GM18499 (cell line): ENCODE results near the gene KIAA0408.

Experiments used
- ATAC-seq: cut with Tn5 transposase; IDR thresholded peaks from one replicate; pipeline ENCODE4 v1.9.1; 2021; ENCODE audit warnings: moderate number of reproducible peaks; ENCODE audit not compliant: insufficient read depth, unreplicated experiment

Gene KIAA0408

DNA sequence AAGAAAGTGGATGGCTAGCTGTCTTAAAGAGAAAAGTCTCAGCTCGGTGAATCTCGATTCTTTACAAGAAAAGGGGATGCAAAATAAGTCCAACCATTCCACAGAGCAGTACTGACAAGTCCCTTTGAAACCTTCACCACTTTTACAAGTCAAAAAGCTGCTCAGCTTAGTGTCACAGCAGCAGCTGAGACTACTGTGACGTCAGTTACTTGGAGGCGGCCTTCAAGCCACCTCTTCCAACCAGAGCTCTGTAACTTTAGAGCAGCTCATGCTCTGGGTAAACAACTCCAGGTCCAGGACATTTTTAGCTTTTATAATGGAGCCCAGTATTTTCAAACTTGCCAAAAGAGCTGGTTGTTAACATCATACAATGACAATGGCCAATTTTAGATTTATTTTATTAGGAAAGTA lies at the start of gene KIAA0408:
Gene KIAA0408, minus strand, starts transcription at position 159 of the 411 bp plus-strand sequence. CDS start 5,408 bp downstream, outside the sequence.
- no peak for ATAC-seq

DNA sequence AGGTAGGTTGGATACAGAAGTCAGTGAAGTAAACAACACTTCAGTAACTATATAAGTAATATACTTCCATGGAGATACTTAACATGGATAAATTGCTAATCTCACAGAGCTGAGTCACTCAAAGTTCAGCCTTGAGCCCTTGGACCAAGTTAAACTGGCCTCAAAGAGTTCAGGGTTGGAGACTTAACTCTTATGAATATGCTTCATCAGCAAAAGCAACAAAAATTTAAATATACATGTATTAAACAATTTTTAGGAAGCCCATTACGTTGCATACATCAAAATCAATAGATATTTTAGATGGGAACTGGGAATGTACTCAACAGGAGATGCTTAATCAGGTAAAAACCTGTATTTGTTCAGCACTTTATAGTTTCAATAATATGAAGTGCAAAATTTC lies 47.7 kb upstream of the KIAA0408 start:
- ATAC-seq: no peak

DNA sequence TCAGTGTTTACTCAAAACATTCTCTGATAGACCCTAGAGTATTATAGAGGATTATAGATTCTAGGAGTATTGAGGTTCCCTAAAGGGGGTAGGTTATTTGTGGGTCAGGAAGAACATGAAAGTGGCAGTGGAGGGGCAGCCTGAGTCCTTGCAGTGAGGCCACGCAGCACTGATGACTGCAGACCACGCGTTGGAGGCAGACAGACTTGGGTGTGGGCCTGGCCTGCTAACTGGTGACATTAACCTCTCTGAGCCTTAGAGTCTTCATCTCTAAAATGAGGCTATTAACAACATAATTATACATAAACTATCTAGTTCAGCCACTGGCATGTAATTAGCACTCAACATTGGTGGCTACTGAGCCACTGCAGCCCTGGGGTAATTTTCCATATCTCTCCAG lies 43.8 kb upstream of the KIAA0408 start:
- ATAC-seq: no peak

DNA sequence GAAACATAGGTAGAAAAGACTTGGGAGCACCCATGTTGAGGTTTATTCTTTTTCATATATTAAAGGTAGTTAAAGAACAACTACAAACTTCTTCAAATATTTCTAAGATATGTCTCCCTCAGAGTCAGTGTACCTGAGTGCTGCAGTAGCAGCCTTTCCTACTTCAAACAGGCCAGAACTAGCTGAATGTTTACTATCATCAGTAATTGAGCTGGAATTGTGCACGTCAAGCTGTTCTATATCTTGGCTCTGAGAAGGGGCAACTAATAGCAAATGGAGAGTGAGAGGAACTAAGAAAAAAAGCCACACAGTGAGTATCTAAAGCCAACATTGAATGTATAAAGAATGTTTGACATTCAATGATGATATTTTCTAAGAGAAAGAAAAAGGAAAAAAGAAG lies 38.2 kb upstream of the KIAA0408 start:
- ATAC-seq: no peak

DNA sequence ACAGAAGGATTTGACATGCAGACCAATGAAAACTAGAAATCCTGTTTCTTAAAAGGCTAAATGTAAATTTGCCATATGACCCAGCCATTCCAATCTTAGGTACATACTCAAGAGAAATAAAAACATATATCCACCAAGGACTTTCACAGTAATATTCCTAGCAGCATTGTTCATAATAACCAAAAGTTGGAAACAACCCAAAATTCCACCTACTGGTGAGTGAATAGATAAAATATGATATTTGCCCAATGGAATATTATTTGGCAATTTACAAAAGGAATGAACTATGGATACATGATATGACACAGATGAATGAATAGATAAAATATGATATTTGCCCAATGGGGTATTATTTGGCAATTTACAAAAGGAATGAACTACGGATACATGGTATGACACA lies 37.3 kb upstream of the KIAA0408 start:
- no peak for ATAC-seq

DNA sequence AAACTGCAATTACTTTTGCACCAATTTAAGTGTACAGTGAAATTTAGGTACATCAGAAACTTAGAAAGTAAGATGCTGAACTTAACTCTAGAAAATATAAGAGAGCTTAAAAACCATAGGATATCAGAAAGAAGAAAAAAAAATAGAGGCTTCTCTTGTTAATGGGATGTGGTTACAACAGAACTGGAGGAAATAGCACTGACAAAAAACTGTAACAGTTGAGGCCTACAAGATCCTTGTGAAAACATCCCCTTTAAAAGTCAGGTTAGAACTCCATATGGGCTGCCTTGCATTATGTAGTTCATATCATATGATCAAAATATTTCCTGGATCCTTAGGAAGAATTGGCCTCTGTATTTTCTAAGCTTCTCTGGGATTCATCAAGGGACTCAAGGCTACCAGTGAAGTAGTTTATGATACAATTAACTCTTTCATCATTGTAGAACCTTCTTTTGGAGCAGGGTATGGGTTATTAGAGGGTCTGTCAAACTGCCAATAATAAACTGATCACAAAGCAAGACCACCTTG lies 35.1 kb upstream of the KIAA0408 start:
- no peak for ATAC-seq

DNA sequence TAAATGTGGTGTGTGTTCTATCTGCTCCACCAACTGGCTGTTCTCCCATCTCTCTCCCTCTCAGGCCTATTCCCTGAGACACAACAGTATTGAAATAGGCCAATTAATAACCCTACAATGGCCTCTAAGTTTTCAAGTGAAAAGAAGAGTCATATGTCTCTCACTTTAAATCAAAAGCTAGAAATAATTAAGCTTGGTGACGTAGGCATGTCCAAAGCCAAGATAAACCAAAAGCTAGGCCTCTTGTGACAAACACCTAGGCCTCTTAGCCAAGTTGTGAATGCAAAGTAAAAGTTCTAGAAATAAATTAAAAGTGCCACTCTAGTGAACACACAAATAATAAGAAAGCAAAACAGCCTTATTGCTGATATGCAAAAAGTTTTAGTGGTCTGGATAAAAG lies 30.1 kb upstream of the KIAA0408 start:
- no peak for ATAC-seq

DNA sequence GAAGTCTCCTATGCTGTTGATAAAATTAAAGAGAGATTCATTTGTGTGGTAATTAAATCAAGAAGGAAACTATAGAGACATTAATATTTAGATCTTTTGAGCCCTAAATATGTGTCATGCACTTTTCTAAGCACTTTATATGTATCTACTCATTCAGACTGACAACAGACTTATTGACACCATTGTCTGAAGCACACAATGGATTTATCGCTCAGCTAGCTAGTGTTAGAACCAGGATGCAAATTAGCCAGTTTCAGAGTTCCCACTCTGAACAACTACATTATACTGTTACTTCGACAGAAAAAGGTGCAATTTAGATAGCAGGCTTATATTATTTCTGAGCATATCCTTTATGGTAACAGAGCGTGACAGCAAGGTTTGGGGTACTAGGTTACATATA lies 27.7 kb upstream of the KIAA0408 start:
- no peak for ATAC-seq

DNA sequence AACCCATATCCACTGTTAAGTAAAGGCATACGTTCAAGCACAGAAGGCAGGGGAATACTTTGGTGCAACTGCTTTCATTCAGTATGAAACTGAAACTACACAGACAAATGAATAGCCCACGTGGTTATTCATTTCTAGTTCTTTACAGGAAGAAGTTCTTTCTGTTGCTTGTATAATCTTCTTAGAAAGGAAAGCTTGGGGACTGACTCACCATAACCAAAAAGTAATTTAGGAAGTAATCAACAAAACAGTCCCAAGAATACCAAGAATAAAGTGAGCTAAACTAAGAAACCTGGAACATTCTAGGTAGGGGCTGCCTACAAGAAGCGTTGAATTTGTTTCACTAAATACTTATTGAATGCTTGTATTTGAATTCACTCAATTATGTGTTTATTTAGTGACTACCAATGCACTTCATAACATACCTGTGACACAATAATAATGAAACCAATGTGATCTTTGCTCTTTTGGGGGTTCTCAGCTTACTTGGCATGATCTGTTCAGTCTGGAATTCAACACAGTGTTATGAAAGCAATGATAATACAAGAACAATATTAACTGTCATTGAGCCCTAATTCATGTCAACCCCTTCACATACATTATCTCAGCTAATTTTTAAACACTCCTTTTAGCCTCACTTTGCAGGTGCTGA lies 25.1 kb upstream of the KIAA0408 start:
- ATAC-seq: peak; percentile 100

DNA sequence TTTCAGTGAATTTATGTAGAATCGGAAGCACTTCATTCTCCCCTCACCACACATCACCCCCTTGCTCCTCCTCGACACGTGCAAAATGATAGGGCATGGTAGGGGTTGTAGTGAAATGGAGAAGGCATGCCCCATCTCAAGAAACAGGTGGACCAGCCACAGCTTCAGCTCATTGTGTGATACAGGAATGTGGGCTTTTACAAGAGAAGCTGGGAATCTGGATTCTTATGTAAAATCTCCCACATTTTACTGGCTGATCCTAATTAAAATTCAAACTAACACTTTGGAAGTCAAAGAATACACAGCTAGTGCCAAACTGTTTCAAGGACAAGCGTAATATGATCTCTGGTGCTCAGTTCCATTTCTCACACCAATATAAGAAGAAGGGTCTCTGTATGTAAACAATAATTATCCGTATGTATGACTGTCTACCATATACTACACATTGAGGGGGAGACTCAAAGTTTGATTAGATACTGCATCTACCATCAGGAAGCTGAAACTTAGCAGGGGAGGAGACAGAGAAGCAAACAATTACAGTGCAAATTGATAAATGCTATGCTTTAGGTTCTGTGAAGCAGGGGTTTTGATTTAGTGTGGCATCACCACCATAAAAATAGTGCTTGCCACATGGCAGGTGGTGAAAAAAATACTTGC lies 24.3 kb upstream of the KIAA0408 start:
- ATAC-seq: no peak

DNA sequence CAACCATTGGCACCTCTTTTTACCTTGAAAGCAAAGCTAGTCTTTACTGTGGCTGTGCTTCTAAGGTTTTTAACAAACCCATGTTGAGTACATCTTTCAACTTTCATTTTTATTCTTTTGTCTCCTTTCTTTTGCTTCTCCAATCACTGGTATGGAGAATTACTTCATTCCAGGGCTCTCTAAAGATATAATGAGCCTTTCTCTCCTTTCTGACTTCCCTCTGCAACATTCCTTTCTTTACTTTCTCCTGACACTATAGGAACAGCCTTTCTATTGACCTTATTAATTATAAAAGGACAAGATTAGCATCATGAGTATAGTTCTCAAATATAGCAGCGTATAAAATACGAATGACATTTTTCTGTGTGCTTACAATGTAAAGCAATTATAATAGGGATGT lies 23.1 kb upstream of the KIAA0408 start:
- no peak for ATAC-seq

DNA sequence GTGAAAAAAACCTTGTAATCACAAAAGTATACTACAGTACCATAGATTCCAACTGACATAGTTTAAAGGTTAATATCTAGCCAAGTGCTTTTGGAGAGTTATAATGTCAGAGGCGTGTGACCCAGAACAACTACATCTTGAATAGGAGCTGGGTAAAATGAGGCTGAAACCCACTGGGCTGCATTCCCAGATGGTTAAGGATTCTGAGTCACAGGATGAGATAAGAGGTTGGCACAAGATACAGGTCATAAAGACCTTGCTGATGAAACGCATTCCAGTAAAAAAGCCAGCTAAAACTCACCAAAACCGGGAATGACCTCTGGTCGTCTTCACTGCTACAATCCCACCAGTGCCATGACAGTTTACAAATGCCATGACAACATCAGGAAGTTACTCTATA lies 22.4 kb upstream of the KIAA0408 start:
- no peak for ATAC-seq

DNA sequence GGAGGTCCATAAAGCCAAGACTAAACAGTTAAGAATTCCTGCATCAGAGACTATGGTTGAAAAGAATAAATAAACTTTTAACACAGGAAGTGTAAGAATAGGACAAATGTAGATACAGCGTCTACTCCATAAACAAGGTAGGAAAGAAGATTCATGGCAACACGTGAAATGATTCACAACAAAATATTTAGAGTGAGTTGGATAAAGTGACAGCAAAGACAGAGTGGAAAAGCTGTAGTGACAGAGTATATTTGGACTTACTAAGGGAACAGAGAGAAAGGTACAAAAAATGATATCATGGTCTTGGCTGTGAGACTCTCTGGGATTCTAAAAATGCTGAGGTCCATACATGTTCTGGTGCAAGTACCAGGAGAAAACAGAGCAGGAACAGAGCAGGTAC lies 21.9 kb upstream of the KIAA0408 start:
- ATAC-seq: no peak

DNA sequence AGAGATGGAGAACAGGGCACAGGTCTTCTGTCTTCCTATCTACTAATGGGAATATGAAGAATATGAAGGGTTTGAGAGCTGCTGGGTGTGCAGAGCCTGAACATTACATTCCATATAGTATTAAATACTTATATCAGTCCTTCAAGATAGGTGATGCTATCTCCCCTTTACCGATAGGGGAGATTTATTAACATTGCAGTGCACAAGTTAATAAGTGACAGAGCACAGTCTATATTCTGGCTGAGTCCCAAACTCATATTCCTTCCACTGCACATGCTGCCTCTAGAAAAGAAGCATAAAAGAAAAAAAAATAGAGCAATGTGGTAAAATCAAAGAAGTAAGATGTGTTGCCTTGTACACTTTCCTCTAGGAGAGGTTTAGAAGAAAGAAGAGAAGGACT lies 18.5 kb upstream of the KIAA0408 start:
- ATAC-seq: no peak

DNA sequence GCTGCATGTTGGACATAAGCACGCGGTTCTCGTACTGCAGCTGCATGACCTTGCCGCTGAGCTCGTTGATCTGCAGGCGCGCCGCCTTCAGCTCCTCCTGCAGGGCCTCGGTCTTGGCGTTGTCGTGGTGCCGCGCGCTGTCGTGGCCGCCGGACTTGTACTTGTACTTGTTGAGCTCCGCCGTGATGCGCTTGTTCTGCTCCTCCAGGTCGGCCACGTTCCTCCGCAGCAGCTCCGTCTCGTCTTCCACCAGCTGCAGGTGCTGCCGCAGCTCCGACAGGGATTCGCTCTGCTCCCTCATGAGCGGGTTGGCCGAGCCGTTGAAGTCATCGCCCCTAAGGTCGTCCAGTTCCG lies 16.6 kb upstream of the KIAA0408 start:
- ATAC-seq: no peak

DNA sequence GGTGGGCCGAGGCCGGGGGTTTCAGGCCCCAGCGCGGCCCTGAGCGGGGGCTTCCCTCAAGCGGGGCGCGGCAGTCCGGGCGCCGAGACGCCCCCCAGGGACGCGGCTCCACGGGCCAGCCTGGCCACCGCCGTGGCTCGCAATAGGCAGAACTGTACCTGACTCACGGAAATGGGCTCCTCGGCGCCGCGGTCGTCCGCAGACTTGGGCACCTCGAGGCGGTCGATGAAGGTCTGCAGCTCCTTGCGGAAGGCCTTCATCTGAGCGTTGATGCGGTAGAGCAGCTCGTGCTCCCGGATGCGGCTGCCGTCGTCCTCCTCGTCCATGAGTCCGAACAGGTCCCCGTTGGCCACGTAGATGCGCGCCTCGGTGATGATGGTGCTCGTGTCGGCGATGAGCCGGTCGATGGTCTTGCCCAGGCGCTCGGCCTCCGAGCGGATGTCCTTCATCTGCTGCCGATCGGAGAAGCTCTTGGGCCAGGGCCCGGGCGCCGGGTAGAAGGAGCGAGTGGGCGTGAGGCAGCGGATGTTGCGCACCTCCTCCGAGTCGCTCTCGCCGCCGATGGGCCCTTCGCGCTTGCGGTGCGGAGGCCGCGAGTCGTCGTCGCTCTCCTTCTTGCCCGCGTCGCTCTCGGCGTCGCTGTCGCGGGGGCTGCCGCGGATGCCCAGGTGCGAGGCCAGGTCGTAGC lies 16.1 kb upstream of the KIAA0408 start:
- ATAC-seq: no peak

DNA sequence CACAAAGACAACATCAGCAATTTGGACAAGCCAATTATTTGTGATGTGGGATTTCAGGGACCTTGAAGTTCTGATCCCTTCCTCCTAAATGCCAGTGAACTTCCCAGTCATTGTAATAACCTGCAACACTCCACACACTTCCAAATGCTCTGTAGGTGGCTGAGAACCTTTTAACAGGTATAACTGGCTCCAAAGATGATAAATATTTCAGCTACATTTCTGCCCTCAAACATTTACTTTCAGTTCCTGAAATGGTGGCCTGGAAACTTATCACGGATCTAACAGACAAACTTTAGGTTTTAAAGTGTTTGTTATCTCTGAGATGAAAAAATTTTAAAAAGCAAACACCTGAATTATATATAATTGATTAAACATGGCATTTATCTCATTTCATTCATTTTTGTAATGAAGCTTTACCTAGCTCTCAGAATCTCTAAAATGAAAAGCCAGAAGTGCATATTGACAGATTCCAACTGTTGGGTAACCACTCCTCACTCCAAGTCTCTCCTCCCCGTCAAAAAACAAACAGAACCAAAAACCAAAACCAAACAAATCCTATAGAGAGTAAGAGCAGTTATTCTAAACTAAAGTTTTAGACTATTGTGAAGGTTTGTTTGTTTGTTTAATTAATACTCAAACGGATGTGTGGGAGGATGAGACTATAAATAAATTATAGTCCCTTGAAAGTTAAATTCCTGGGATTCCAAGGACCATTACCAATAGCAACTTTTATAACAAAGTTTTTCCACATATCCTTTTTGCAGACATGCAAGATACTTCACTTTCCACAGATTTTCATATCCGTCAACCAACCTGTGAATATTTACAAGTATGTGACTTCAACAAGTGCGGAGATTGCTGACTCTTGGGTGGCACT lies 12.4 kb upstream of the KIAA0408 start:
- ATAC-seq: no peak

DNA sequence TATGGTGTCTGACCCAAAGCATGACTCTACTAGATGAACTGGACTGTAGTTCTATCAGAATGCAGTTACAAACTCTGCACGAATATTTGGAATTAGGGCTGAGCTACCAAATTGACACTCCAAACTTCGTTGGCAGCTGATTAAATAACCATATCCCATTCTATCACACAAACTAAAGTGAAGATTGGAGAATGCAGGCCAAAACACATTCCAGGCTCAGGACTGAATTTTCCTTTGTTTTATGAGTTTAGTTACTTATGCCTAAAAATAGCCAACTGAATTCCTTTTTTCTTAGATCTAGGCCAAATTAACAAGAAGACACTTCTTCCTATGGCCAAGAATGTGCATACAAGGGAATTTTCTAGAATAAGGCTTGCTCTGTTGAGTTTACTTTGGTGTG lies 9.7 kb upstream of the KIAA0408 start:
- ATAC-seq: no peak

DNA sequence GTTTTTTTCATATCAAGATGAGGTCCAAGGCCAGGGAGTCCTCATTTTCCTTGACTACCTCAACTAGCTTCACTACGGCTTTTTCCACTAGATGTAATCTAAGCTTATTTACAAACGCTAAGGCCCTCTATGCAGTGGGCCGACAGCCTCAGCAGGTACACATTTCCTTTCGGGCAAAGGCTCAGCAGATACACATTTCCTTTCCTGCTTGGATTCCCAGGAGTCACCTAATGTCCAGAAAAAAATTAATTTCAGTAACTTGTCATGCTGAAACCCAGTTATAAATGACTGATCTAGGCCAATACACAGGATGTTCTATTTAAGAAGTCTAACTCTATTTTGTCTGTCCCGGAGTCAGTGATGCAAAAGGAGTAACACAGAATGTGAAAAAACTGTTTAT lies 7.2 kb upstream of the KIAA0408 start:
- no peak for ATAC-seq

DNA sequence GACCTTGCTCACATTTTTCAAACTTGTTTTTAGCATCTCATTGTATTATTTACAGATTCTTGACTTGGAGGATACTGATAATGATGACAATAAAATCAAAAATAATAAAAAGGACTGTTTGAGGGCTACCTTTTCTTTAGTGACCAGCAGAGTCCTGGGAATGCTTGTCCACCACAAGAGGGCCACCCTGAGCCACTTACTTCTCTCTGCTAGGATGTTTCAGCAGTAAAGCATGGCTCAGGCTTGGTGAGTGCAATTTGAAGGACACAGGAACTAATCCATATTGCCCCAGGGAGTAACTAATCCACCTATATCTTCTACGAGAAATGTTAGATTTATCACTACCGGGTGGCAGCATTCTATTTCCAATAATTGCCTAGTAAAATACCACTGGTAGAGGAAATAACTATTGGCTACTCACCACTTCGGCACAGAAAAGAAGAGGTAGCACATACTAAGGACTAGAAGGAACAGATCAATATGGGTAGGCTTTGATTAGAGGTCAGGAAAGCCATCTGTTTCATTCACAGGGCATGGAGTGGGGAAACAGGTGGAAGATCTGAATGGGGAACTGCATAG lies 5.8 kb upstream of the KIAA0408 start:
- ATAC-seq: peak; percentile 88
